ENCODE measurements around the gene ALDH1A3.
A peak's percentile ranks its signal among the peaks of the same experiment; 100 is the strongest.

Gene ALDH1A3

GRCh38 chr15:100902436-100903167, 23.0 kb downstream of the ALDH1A3 start:
- DNase-seq = peak in 1 of 2 donors; percentile 52

GRCh38 chr15:100903168-100903554, 23.5 kb downstream of the ALDH1A3 start:
- no peak for DNase-seq

- no peak for DNase-seq
Measured at GRCh38 chr15:100905850-100906249, 26.2 kb downstream of the ALDH1A3 start.

GRCh38 chr15:100908466-100908865, 28.8 kb downstream of the ALDH1A3 start:
- DNase-seq = no peak

GRCh38 chr15:100909565-100909964, 29.9 kb downstream of the ALDH1A3 start:
- DNase-seq = no peak

GRCh38 chr15:100909989-100910955, 30.6 kb downstream of the ALDH1A3 start:
- no peak for DNase-seq

- DNase-seq = no peak
Measured at GRCh38 chr15:100911086-100911485, 31.5 kb downstream of the ALDH1A3 start.

- no peak for DNase-seq
Measured at GRCh38 chr15:100913961-100914360, 34.3 kb downstream of the ALDH1A3 start.

- DNase-seq = no peak
Measured at GRCh38 chr15:100914876-100915275, 35.2 kb downstream of the ALDH1A3 start.

GRCh38 chr15:100918034-100918689, 38.5 kb downstream of the ALDH1A3 start:
- peak; percentile 32 to 51 for DNase-seq

GRCh38 chr15:100918690-100919480, 39.3 kb downstream of the ALDH1A3 start, which contains the start of gene LRRK1:
TSS of gene LRRK1 (plus strand) at chr15:100919357. CDS start at chr15:100924633, 5,276 bp downstream.
- peak; percentile 15 to 74 for DNase-seq

- DNase-seq = no peak
Measured at GRCh38 chr15:100919481-100920405, 40.1 kb downstream of the ALDH1A3 start.

GRCh38 chr15:100920516-100921135, 41.0 kb downstream of the ALDH1A3 start:
- DNase-seq = no peak

- peak in 1 of 2 donors; percentile 57 for DNase-seq
Measured at GRCh38 chr15:100922192-100923040, 42.8 kb downstream of the ALDH1A3 start.

GRCh38 chr15:100923076-100923475, 43.4 kb downstream of the ALDH1A3 start:
- DNase-seq = no peak

- DNase-seq = no peak
Measured at GRCh38 chr15:100923902-100924301, 44.3 kb downstream of the ALDH1A3 start.

- no peak for DNase-seq
Measured at GRCh38 chr15:100924436-100924835, 44.8 kb downstream of the ALDH1A3 start.

- no peak for DNase-seq
Measured at GRCh38 chr15:100925480-100925879, 45.8 kb downstream of the ALDH1A3 start.

- DNase-seq = no peak
Measured at GRCh38 chr15:100926258-100926657, 46.6 kb downstream of the ALDH1A3 start.

Measured in bone marrow (tissue), 2 donors.